Measurements from ENCODE around the gene PLXDC2. TPM values are rescaled to one million over a fixed set of nuclear protein-coding genes. Genes with fewer than 3 reads are reported as not detected.
A peak's percentile ranks its signal among the peaks of the same experiment; 100 is the strongest.

The PLXDC2 gene
- total and polyA plus RNA-seq, 10 of the 15 experiments (the other 5 are each of a cell fraction or from before 2014, with no cell fraction given), result 0.05 to 1.8 (median 0.14) TPM; not detected in 2

- in situ Hi-C loops (cut with MboI), result no loop called here
- ChIA-PET SMC1A (ENCODE audit: uncharacterized antibody, unreplicated experiment) (interaction anchor here (0.9 to 3.2 kb wide), 7 partner anchors 9 to 99 kb away, joined by 3 to 15 read pairs (median 3); no protein-coding TSS in a partner anchor), POLR2A (no interaction called here), CTCF (interaction anchor here (0.6 to 1.5 kb wide), 5 partner anchors 8 to 39 kb away, joined by 3 to 5 read pairs (median 3); no protein-coding TSS in a partner anchor), RAD21 (ENCODE audit: unreplicated experiment) (interaction anchor here (0.9 to 1.5 kb wide), 3 partner anchors 9 to 82 kb away, joined by 3 to 4 read pairs (median 3); no protein-coding TSS in a partner anchor)
- H3K4me1 ChIP-seq (ENCODE audit: control insufficient read depth, insufficient read depth, low read length), result no peaks in the 10 kb centered on the region
- TF ChIP-seq HDAC2 (IDR thresholded peaks at IDR 0.05) (no peak), SIX5 (IDR thresholded peaks at IDR 0.05; ENCODE audit: low read depth, low read length, severe bottlenecking) (no peak), JUND (IDR thresholded peaks at IDR 0.05; ENCODE audit: low read depth, low read length) (no peak), BACH1 (IDR thresholded peaks at IDR 0.05; ENCODE audit: borderline replicate concordance) (no peak), DPF2 (IDR thresholded peaks at IDR 0.05) (no peak), KAT2A (conservative IDR thresholded peaks at IDR 0.05; ENCODE audit: control insufficient read depth, low read depth, low read length) (no peak), CBX5 (IDR thresholded peaks at IDR 0.05; ENCODE audit: low read depth) (no peak), BMI1 (IDR thresholded peaks at IDR 0.05; ENCODE audit: borderline replicate concordance) (no peak), ELK1 (IDR thresholded peaks at IDR 0.05; ENCODE audit: low read depth, low read length) (no peak), MAX (IDR thresholded peaks at IDR 0.05; ENCODE audit: low read depth, low read length) (no peak), CHD1 (IDR thresholded peaks at IDR 0.05; ENCODE audit: low read depth, low read length) (no peak)
- no peaks in the 10 kb centered on the region for H3K27me3 ChIP-seq (replicated peaks in 1 of 2; ENCODE audit: control insufficient read depth in 2 of 2, insufficient read depth in 2 of 2, low read length in 1 of 2)
- intact Hi-C loops (cut with micrococcal nuclease; ENCODE audit: unreplicated experiment), result no loop called here
- H3K36me3 ChIP-seq (ENCODE audit: control insufficient read depth in 2 of 2, insufficient read depth in 2 of 2, low read length in 1 of 2), result no peaks in the 10 kb centered on the region
- no peak overlapping the region for H3K9ac ChIP-seq (ENCODE audit: control insufficient read depth, insufficient read depth, low read length)
- no peak overlapping the region for H2AFZ ChIP-seq (ENCODE audit: control insufficient read depth, low read depth, low read length)
- no peaks in the 10 kb centered on the region for H3K9me3 ChIP-seq (replicated peaks; ENCODE audit: control insufficient read depth, insufficient read depth, low read length)
- WGBS (ENCODE audit: insufficient coverage, insufficient replicate concordance, low lambda C conversion rate, missing lambda C conversion rate), result 61% methylated on average over 3 of the region's 3 CpGs
- H3K27ac ChIP-seq (ENCODE audit: control insufficient read depth, insufficient read depth), result no peak overlapping the region
- no peak overlapping the region for H3K4me3 ChIP-seq
- H3K79me2 ChIP-seq (ENCODE audit: control insufficient read depth, insufficient read depth, low read length), result no peaks in the 10 kb centered on the region
- BruUV-seq (replicated peaks), result no TSS peak
- DNase-seq (ENCODE audit: low read depth, low spot score) (no peak), ATAC-seq (peak; percentile 57), FAIRE-seq (no peak)
- no peak overlapping the region for H3K4me2 ChIP-seq (ENCODE audit: control insufficient read depth, insufficient read depth)
- no peaks in the 10 kb centered on the region for H4K20me1 ChIP-seq (ENCODE audit: control insufficient read depth, insufficient read depth)
Measured at GRCh38 chr10:19922236-19922963, 106.2 kb downstream of the PLXDC2 start.
